GM19351 (cell line): ENCODE data around the gene CHIC2.
"Not testable (repeated sequence)": the region's sequence is repeated elsewhere in the genome, so short reads cannot be mapped to it uniquely, and the experiment has no call there.

ENCODE experiments used
- ATAC-seq: cut with Tn5 transposase; IDR thresholded peaks from one replicate; pipeline ENCODE4 v1.9.1; 2021; ENCODE audit warnings: mild to moderate bottlenecking, moderate library complexity; ENCODE audit not compliant: unreplicated experiment

CHIC2 gene

DNA sequence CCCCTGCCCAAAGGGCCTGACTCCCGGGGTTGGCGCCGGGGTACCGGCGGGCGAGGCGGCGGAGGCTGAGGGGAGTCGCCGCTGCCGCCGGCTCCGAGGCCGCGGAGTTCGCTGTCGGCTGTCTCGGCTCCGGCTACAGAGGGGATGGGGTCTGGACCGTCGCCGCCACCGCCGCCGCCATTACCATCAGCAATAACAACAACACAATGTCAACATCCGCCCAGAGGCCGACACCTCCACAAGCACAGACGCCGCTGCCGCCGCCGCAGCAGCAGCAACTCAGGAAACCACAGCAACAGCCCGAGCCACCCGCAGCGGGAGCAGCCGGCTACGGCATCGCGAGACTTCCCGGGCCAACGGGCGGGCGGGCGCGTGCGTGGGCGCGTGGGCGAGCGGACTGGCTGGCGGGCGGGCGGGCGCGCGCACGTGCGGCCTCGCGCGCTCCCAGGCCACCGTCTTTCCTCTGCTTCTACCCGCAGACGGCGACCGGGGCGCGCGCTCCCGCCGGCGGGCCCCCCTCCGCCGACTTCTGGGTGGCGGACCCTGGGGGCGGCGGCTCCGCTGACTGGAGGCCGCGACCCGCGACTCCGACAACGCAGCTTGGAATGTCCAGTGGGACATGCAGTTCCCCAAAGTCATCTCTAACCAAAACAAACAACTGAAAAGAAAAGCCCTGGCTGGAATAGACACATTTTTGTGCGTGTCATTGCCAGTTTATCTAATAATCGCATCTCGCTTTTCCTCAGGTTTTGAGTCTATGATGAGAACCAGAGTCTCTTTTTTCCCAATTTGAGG lies at the start of gene CHIC2:
TSS of gene CHIC2 (minus strand) at position 289 of the 795 bp plus-strand sequence. CDS start 305 bp downstream, outside the sequence.
- ATAC-seq, result peak; percentile 94

DNA sequence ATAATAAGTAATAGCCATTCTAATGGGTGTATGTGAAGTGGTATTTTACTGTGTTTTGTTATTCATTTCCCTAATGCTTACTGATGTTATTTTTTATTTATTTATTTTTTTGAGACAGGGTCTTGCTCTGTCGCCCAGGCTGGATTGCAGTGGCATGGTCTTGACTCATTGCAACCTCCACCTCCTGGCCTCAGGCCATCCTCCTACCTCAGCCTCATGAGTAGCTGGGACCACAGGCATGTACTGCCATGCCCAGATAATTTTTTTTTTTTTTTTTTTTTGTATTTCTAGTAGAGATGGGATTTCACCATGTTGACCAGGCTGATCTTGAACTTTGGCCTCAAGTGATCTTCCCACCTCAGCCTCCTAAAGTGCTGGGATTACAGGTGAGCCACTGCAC lies 48.8 kb upstream of the CHIC2 start:
- not testable (repeated sequence) for ATAC-seq

DNA sequence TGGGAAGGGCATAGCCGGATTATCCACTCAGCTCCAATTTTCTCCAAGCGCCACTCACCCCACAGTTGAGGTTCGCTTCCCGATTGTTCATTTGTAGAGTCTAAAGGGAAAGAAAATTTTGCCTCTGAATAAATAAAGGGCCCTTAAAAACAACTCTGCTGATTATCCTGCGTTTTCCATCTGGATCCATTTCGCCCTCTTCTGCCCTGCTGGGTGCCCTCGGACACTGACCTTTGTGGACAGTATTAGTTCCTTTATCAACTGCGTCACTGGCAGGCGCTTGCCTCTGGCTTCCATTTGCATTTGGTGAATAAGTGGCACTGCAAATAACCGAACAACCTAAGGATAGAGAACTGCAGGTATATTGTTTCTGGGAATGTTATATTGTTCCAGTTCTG lies 45.6 kb upstream of the CHIC2 start:
- no peak for ATAC-seq

DNA sequence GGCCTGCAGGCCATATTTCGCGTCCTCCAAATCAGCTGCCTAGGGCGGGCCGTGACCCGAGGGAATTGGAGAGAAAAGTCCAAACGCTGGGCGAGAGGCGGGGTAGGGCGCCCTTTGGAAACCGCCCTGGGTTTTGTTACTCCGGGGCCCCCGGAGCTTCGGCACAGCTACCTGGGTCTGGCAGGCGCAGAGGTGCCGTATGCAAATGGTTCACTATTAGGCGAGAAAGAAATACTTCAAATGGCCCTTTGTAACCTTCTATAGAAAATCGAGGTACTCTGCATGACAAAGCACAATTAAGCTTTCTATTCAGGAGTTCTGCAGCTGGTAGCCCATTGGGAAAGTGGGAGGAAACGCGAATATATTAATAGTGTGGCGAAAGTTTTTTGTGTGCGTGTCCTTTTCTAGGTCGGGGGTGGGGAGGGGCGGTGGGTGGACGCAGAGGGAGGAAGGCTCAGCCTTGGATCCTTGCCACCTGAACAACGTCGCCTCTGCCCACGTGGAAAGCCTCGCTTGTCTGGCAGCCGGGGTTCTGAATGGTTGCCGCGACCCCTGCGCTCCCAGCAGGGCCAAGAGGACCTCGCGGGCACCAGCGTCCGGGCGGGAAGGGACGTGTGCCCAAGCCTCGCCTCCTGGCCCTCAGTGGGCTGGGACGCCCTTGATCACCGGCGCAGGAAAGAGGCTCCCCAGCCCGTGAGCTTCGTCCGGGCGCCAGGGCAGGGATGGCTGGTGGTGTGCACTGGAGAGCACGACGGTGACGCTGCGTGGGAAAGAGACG lies 45.0 kb upstream of the CHIC2 start:
- no peak for ATAC-seq

DNA sequence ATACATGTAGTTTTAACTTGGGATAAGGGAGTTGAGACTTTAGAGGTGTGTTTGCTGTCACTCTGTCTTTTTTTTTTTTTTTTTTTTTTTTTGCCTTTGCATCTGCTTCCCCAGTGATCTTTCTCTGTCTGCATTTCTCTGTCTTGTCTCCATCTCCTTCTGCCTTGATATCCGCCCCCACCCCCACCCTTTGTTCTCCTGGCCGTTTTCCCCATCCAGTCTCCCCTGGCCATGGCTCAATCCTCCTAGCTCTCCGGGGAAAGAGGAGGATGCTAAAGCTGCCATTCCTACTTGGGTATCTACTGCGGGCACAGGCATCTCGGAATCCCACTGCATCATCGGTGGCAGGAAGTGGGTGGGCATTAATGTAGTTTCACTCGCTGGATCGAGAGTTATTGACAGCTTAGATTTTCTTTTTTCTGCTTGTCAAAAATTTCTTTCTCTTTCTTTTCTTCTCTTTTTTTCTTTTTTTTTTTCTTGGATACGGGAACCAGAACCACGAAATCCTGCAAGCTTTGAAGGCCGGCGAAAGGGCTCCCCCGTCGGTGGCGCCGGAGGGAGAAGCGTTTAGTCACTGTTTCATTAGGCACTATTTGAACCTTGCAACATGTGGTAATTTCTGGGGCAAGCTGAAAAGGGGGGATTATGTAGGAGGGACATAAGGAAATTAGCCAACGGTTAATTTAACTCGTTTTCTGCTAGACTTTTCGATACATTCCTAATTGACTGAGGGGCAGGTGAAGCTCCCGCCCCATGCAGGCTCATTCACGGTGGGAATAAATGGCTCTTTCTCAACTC lies 43.7 kb upstream of the CHIC2 start:
- ATAC-seq, result no peak

DNA sequence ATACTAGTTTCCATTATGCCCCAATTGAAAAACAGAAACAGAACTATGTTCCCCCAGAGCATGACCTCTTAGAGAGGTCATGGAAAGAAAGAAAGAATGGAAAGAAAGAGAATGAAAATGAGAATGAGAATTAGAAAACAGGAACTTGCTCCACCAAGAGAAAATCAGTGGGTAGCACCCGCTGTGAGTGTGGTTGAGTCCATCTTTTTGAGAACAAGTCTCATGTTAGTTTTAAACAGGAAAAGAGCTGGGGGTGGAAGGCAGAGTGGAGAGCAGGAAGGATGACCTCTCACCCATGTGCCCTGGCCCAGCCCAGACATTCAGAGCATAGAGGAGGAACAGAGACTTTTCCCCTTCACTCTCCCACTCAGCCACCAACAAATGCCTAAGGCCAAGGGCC lies 40.5 kb upstream of the CHIC2 start:
- ATAC-seq, result no peak

DNA sequence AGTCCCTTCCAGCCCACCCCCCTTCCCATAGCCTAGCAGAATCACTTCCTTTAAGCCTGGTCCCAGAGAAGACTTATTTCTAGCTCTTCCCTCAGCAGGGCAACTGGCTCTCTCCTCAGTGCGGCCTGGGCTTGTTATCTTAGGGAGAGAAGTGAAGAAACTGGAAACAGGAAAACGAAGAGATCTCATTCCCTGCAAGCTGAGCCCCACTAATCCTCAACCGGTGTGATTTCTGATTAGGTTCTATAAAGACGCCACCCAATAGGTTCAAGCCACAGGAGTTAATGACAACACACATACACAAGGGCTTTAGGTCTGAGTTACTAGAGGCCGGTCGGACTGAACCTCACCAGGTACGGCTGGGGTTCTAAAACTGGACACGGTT lies 38.8 kb upstream of the CHIC2 start:
- no peak for ATAC-seq

DNA sequence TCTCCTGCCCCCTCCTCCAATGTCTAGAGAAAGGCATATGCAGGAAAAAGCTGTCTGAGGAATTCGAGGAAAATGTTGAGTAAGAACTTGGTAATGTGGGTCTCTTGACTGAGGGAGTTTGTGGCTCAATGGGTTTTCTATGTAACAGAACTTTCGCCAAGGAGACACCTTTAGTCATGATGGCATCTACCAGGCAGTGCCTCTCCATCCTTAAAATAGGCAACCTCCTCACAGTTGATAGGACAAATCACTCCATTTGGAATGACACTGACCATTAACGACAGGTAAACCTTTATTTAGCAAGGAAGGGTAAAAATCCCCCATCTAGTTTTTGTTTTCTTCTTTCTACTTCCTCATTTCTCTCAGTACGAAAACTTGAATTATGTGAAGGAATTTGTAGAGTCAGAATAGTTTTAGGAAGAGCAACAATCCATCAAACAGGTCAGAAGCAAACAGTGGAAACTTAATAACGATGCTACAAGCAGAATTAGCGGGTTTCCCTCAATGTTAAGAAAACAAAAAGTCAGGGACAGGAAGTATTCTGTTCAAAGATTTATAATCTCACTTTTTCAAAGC lies 38.2 kb upstream of the CHIC2 start:
- no peak for ATAC-seq

DNA sequence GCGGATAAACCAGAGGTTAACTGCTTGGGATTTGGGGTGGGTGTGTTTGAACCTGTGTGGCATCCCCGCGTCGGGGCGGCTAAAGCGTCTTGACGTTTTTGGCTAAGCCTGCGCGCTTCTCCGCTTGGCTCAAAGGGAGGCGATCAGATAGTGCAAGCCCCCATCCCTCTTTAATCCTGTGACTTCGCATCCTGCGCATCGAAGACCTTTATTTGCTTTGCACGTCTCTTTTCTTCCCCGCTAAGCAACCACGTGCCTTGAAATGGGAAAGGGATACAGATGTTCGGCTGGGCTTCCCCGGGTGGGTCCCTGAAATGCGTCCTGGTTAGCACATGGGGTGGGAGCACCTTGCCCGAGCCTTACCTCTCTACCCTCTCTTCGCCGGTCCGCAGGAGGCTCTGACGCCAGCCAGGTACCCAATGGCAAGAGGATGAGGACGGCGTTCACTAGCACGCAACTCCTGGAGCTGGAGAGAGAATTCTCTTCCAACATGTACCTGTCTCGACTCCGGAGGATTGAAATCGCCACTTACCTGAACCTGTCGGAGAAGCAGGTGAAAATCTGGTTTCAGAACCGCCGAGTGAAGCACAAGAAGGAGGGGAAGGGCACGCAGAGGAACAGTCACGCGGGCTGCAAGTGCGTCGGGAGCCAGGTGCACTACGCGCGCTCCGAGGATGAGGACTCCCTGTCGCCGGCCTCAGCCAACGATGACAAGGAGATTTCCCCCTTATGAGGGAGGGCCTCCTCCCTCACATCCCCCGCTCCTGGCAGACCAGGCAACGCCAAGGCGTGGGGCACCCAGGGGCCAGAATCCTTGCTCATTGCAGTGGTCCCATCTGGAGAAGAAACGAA lies 37.0 kb upstream of the CHIC2 start:
- ATAC-seq, result no peak

DNA sequence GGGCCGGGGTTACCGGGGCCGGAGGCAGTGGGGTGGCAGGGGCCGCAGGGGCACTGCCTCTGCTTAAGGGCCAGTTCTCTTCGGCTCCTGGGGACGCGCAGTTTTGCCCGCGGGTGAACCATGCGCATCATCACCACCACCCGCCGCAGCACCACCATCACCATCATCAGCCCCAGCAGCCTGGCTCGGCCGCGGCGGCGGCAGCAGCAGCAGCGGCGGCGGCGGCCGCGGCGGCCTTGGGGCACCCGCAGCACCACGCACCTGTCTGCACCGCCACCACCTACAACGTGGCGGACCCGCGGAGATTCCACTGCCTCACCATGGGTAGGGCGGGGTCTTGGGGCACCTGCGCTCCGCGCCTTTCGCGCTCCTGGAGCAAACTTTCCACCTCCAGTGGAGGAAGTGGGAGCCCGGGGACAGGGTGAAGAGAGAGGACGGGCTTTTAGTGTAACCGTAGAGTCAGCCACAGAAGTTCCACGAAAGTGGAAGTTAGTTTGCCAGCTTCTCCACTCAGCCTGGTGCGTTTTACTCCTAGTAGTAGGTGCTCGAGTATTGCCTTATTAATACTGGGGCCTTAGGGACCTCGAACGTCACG lies 36.3 kb upstream of the CHIC2 start:
- no peak for ATAC-seq

DNA sequence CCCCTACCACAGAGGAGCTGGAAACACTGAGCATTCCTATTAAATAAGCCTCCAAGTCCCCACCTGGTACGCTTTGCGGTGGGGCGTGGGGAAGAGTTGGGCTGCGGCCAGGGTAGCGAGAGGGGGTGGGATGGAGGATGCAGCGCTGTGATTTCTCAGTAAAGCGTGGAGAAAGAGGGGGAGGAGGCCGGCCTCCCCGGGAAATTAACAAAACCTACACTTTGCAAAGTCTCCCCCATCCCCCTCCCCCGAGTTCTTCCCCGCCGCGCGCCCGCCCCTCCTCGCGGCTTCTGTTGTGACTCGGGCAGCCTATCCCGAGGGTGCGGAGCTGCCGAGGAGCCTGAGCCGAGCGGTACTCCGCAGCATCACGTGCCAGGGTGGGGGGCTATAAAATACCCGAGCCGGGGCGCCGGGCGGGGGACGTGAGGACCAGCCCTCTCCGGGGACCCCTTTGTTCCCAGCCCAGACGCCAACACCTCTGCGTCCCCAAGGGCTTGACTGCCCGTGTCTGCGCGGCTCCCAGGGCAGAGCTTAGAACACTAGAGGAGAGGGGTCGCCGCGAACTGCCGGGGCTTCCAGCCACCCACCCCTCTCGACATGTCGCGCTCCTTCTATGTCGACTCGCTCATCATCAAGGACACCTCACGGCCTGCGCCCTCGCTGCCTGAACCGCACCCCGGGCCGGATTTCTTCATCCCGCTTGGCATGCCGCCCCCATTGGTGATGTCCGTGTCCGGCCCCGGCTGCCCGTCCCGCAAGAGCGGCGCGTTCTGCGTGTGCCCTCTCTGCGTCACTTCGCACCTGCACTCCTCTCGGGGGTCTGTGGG lies 35.6 kb upstream of the CHIC2 start, which contains the start of gene GSX2:
TSS of gene GSX2 (plus strand) at position 416 of the 827 bp plus-strand sequence. CDS start at position 598, 182 bp downstream.
- ATAC-seq, result no peak

DNA sequence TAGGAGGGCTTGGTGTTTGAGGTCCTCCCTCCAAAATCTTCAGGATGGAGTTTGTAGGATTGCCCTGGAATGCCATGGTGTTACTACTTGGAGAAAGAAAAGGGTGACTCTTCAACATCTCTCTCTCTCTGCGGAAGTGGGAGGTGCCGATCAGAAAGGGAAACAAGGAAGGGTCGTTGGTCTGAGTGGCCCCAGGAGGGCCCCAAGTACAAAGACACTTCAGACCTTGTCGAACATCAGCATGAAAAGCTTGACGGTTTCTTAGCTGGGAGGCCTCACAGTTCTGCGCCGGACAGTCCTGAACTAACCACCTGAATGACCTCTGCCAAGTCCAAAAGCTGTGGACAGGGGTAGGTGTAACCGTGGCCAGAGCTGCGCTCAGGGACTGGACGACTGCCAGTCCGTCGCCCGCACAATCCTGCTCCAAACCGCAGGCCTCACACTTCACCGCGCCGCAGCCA lies 34.9 kb upstream of the CHIC2 start:
- no peak for ATAC-seq

DNA sequence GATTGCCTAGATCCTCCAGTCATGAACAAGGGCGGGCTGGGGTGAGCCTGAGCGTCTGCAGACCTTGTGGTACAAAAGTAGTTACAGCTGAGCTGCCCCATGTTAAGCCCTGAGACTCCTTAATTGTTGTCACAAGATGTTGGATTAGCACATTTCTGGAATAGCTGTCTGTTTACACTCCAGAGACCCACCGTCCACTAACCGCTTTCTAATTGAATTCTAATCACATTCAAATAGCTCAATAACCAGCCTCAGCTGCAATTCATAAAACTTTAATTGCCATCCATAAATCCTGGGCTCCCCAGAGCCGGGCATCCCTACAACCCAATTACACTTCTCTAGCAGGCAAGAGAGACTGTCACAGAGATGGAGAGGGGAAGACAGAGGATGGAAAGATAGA lies 34.0 kb upstream of the CHIC2 start:
- ATAC-seq, result no peak

DNA sequence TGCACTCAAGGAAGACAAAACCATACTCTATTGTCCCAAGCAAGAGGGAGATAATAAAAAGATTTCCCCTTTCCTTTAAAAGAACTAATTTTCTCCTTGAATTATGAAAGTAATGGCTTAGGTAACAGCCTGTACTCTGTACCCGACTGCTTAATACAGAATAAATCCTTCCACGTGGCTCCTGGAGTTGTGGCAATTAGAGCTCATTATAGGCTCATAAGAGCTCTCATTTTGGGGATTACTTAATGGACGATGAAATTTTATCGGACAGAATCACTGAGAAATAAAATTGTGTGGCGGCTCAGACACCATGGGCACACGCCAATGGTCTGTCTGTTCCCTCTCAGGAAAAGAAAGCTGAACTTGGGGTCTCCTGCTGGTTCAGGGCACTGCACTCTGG lies 32.7 kb upstream of the CHIC2 start:
- no peak for ATAC-seq

DNA sequence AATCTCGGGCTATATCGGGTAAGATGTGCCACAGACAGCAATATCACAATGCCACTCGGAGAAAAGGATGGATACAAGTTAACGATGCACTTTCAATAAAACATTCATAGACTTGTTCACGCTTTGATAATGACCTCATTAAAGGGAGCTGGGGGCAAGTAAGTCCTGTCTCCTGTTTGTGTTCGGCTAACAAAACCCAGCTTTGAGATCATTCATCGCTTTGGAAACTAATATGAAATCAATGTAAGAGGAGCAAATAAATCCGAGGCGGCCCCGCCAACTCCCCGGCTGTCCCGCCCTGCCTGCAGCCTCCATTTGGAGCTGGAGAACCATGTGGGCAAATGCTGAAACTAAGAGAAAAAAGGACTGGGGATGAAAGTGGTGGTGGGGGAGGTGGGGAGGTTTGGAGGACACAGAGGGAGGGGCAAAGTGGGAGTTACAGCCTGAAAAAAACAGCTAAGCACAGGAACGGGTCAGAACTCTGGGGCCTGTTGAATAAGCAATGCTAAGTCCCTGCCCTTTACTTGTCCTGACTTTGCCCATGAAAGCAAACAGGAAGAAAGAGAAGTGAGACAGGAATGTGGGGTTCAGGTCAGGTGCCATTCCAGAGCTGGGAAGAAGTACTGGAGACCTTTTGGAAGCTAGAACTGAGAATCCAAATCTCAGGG lies 32.0 kb upstream of the CHIC2 start:
- no peak for ATAC-seq

DNA sequence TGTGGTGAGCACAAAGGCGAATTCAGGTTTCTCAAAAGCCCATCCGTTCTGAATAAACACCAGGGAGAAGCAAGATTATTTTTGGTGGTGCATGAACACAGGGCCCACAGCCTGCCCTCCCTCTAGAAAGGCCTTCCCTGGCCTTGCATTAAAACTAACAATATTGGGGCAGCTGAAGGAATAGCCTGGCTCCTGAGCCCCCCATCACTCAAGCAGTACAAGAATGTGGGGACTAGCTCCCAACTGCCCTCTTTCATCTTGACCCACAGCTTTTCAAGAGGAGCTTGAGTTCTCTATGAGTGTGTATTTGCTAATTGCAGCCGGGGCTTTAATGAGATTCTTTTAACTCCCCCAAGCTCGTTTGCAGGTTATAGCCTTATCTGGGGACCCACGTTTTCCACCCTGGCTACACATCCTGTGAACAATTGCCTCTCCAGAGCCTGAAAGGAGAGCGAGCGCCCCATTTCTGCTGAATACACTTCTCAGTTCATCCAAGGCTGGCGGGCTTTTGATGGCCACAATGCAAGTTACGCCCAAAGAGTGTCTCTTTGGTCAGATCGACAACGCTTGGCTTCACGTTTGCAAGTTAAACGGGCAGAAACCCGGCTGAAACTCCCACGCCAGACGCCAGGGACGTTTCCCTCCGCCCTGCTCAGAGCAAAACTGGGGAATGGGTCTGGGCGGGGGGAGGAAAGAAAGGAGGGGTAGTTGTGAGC lies 30.9 kb upstream of the CHIC2 start:
- no peak for ATAC-seq

DNA sequence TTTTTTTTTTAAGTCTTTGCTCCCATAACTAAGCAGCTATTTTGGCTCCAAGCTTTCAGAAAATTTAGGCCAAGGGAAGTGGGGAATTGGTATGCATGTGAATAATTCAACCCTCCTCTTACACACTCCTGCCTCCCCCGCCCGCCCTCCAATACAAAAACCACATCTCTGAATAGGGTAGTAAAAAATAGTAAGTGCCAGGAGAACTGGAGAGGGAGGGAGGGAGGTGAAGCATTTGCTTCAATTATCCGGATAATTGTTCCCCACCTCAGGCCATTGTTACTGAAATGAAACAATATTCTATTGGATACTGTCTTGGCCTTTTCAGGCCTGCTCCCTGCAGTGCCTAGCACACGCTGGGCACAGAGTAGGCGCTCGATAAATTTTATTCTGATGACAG lies 30.0 kb upstream of the CHIC2 start:
- no peak for ATAC-seq
